GM12892 (cell line): ENCODE data around the gene RNF212B.

Experiments used
- POLR2A ChIP-seq: IDR thresholded peaks from 2 replicates; pipeline ENCODE4 v1.6.1; 2011; ENCODE audit warnings: low read depth, low read length, control low read depth
- POLR2AphosphoS5 ChIP-seq: IDR thresholded peaks from 2 replicates; pipeline ENCODE4 v1.6.1; 2011; ENCODE audit warnings: low read depth, low read length, control low read depth
- TAF1 ChIP-seq: IDR thresholded peaks from 2 replicates; pipeline ENCODE4 v1.6.1; 2011; ENCODE audit warnings: low read depth, mild to moderate bottlenecking, control low read depth, low read length, borderline replicate concordance

GRCh38 chr14:23215421-23215820, 22.3 kb upstream of the RNF212B start:
- TF ChIP-seq POLR2A, result no peak
- TF ChIP-seq POLR2AphosphoS5, result no peak
- no peak for TF ChIP-seq TAF1
